Endothelial cell of umbilical vein (primary cell): ENCODE data around the gene PFDN6. TPM values are rescaled to one million over a fixed set of nuclear protein-coding genes. Genes with fewer than 3 reads are reported as not detected.

ENCODE experiments used
- BruUV-seq: library from RNA; stranded (reverse); fragments of 400-500 nt; replicated peaks from 2 replicates; lab custom pipeline; 2021; lab: Mats Ljungman, UMichigan
- CTCF ChIA-PET: fragments of 300-600, 350-600 bp; sonication (Branson Sonifier 250); formaldehyde crosslinking; loops from one replicate; lab custom pipeline; 2021; ENCODE audit warnings: antibody characterized with exemption, inconsistent platforms; lab: Charles Lee
- POLR2A ChIA-PET: fragments of 300-600, 350-600 bp; sonication (Branson Sonifier 250); formaldehyde crosslinking; loops from one replicate; lab custom pipeline; 2021; ENCODE audit warnings: antibody characterized with exemption, inconsistent platforms; lab: Charles Lee
- DNase-seq: peaks from one replicate; pipeline ENCODE4 v3.0.0-alpha.2; 2011; ENCODE audit warnings: low read depth, low spot score
- FAIRE-seq: peaks from 2 replicates; lab custom pipeline; 2011; peaks lifted over from hg19 to GRCh38; lab: Jason Lieb, UNC
- H2AFZ ChIP-seq: 2 replicates; pipeline ENCODE4 v1.6.0; 2012; ENCODE audit warnings: low read depth, low read length, control low read depth, inconsistent platforms
- H3K27ac ChIP-seq: 2 replicates; pipeline ENCODE4 v1.5.1; 2011; ENCODE audit warnings: low read depth, mild to moderate bottlenecking, control low read depth, low read length, moderate library complexity; ENCODE audit not compliant: insufficient read depth
- H3K27me3 ChIP-seq, 2 experiments: 2 replicates each; pipeline versions ENCODE4 v1.6.0 to v1.6.1; 2011; ENCODE audit warnings: low read length in 2 of 2, mixed read lengths in 1 of 2; ENCODE audit not compliant: control insufficient read depth in 2 of 2, insufficient read depth in 2 of 2
- H3K36me3 ChIP-seq, 2 experiments: 2 replicates in 1 of 2; 3 replicates in 1 of 2; pipeline ENCODE4 v1.5.1; 2011; ENCODE audit warnings: low read length in 2 of 2, mild to moderate bottlenecking in 1 of 2, moderate library complexity in 1 of 2; ENCODE audit not compliant: control insufficient read depth in 2 of 2, insufficient read depth in 2 of 2; ENCODE audit errors: extremely low read depth in 1 of 2
- H3K4me1 ChIP-seq: 3 replicates; pipeline ENCODE4 v1.5.1; 2011; ENCODE audit warnings: mild to moderate bottlenecking, low read length; ENCODE audit not compliant: control insufficient read depth, insufficient read depth; ENCODE audit errors: extremely low read depth
- H3K4me2 ChIP-seq: 2 replicates; pipeline ENCODE4 v1.6.1; 2011; ENCODE audit warnings: low read length, control low read depth, mixed read lengths; ENCODE audit not compliant: insufficient read depth
- H3K4me3 ChIP-seq, 3 experiments: fragments of 200-600 bp in 1 of 3; sonication (generic), shearing (Covaris generic) in 1 of 3; replicated peaks in 1 of 3; 2 replicates each; pipeline ENCODE4 v1.5.1; 2011 to 2016; ENCODE audit warnings: control low read depth in 3 of 3, low read length in 3 of 3, mild to moderate bottlenecking in 2 of 3, inconsistent platforms in 1 of 3, low read depth in 1 of 3, moderate library complexity in 1 of 3; ENCODE audit not compliant: insufficient read depth in 1 of 3
- H3K79me2 ChIP-seq: 2 replicates; pipeline ENCODE4 v1.6.0; 2012; ENCODE audit warnings: low read length, inconsistent platforms; ENCODE audit not compliant: control insufficient read depth, insufficient read depth
- H3K9ac ChIP-seq: replicated peaks from 2 replicates; pipeline ENCODE3; 2011; ENCODE audit warnings: low read length, control low read depth; ENCODE audit not compliant: insufficient read depth; ENCODE audit errors: extremely low read depth
- H3K9me1 ChIP-seq: replicated peaks from 3 replicates; pipeline ENCODE4 v1.6.0; 2011; ENCODE audit warnings: mild to moderate bottlenecking, low read length; ENCODE audit not compliant: control insufficient read depth, insufficient read depth; ENCODE audit errors: extremely low read depth
- H3K9me3 ChIP-seq: replicated peaks from 2 replicates; pipeline ENCODE4 v1.5.1; 2012; ENCODE audit warnings: low read length, inconsistent platforms; ENCODE audit not compliant: control insufficient read depth, insufficient read depth
- H4K20me1 ChIP-seq: replicated peaks from 2 replicates; pipeline ENCODE3; 2011; ENCODE audit warnings: mild to moderate bottlenecking, low read length; ENCODE audit not compliant: control insufficient read depth, insufficient read depth; ENCODE audit errors: extremely low read depth
- CTCF ChIP-seq, 2 donors: IDR thresholded peaks; 1 replicate in 1 of 2; 2 replicates in 1 of 2; pipeline ENCODE4 v1.5.1; 2011; ENCODE audit warnings: low read length in 2 of 2, mild to moderate bottlenecking in 2 of 2, moderate library complexity in 2 of 2, control low read depth in 1 of 2, inconsistent platforms in 1 of 2, low read depth in 1 of 2; ENCODE audit not compliant: insufficient read depth in 1 of 2; ENCODE audit errors: extremely low read depth in 1 of 2
- EZH2 ChIP-seq: IDR thresholded peaks from 2 replicates; pipeline ENCODE4 v1.6.1; 2012; ENCODE audit warnings: borderline replicate concordance, low read depth, mild to moderate bottlenecking, moderate library complexity, low read length, inconsistent platforms; ENCODE audit not compliant: severe bottlenecking
- FOS ChIP-seq: IDR thresholded peaks from 2 replicates; pipeline ENCODE4 v1.6.1; 2011; ENCODE audit warnings: mild to moderate bottlenecking, low read length, moderate library complexity, borderline replicate concordance; ENCODE audit not compliant: insufficient read depth
- GATA2 ChIP-seq: IDR thresholded peaks from 2 replicates; pipeline ENCODE4 v1.7.0; 2011; ENCODE audit warnings: low read depth, mild to moderate bottlenecking, moderate library complexity, mixed read lengths, low read length; ENCODE audit not compliant: insufficient read length, insufficient read depth
- JUN ChIP-seq: IDR thresholded peaks from 2 replicates; pipeline ENCODE4 v1.6.1; 2011; ENCODE audit warnings: borderline replicate concordance, low read depth; ENCODE audit not compliant: insufficient read length, insufficient read depth
- MAX ChIP-seq: IDR thresholded peaks from 2 replicates; pipeline ENCODE4 v1.6.1; 2011; ENCODE audit not compliant: insufficient read depth, insufficient read length
- MYC ChIP-seq: IDR thresholded peaks from one replicate; pipeline ENCODE4 v1.6.1; 2011; ENCODE audit warnings: mild to moderate bottlenecking, low read depth, low read length
- POLR2A ChIP-seq: IDR thresholded peaks from 2 replicates; pipeline ENCODE4 v1.6.1; 2012; ENCODE audit warnings: low read depth, mild to moderate bottlenecking, control low read depth, low read length
- POLR2AphosphoS5 ChIP-seq: IDR thresholded peaks from 2 replicates; pipeline ENCODE4 v1.6.1; 2012; ENCODE audit warnings: low read depth, mild to moderate bottlenecking, control low read depth, low read length, moderate library complexity; ENCODE audit not compliant: insufficient read depth
- dilution Hi-C: fragments of 300-500 bp; cut with MboI; formaldehyde crosslinking; loops from one replicate; pipeline ENCODE4 v1.15.0; 2019; ENCODE audit warnings: low sequenced_read_pairs; ENCODE audit not compliant: extremely low pct_ligation_motif_present
- intact Hi-C: fragments of 100-400 bp; cut with micrococcal nuclease; formaldehyde crosslinking; loops from one replicate; pipeline ENCODE4 v1.10.0; 2022
- polyA plus RNA-seq, 4 experiments: library from polyadenylated mRNA; depleted of rRNA in 3 of 4; stranded (reverse) in 3 of 4; unstranded in 1 of 4; fragments of >200 nt; gene quantifications; 2 replicates each; pipeline versions ENCODE4 v1.2.1 to v1.2.3, GENCODE V29; 2011 to 2012; ENCODE audit warnings: missing spikeins in 1 of 4
- total RNA-seq: library from RNA; stranded (reverse); gene quantifications from 2 replicates; pipeline ENCODE4 v1.2.3, GENCODE V29; 2021

PFDN6 gene
- total and polyA plus RNA-seq, 2 donors (not counting 3 experiments of a cell fraction or from before 2014, with no cell fraction given) = 31.0 to 63.5 TPM

- H3K27me3 ChIP-seq = no peaks in the 10 kb centered on the region
- no peak for TF ChIP-seq FOS
- TF ChIP-seq POLR2A = no peak
- TF ChIP-seq EZH2 = no peak
- TF ChIP-seq CTCF (IDR thresholded peaks at IDR 0.05; ENCODE audit: extremely low read depth in 1 of 2, insufficient read depth in 1 of 2, low read depth in 1 of 2, low read length in 2 of 2) = no peak
- TF ChIP-seq GATA2 = no peak
- TF ChIP-seq MAX = no peak
- TF ChIP-seq POLR2AphosphoS5 = no peak
- TF ChIP-seq MYC = no peak
- no peak for TF ChIP-seq JUN
- H3K4me2 ChIP-seq = no peak overlapping the region
- DNase-seq (no peak), FAIRE-seq (no peak)
- no peaks in the 10 kb centered on the region for H3K79me2 ChIP-seq
- H3K9me3 ChIP-seq = no peaks in the 10 kb centered on the region
- no peaks in the 10 kb centered on the region for H4K20me1 ChIP-seq
- H3K4me3 ChIP-seq = no peak overlapping the region
- no peaks in the 10 kb centered on the region for H3K4me1 ChIP-seq
- POLR2A ChIA-PET = no interaction called here
- H3K9me1 ChIP-seq = no peaks in the 10 kb centered on the region
- intact Hi-C loops (no loop called here), dilution Hi-C loops (no loop called here)
- H3K36me3 ChIP-seq = no peaks in the 10 kb centered on the region
- H3K27ac ChIP-seq = no peak overlapping the region
- H3K9ac ChIP-seq = no peak overlapping the region
- BruUV-seq = no TSS peak
- CTCF ChIA-PET = interaction anchor here (0.9 kb wide), 1 partner anchor 9 kb away, joined by 3 read pairs; no protein-coding TSS in a partner anchor
- H2AFZ ChIP-seq = no peak overlapping the region
Measured at GRCh38 chr6:33333666-33334065, 44.3 kb downstream of the PFDN6 start.
